Measurements from ENCODE around the gene NDUFA8. TPM values are rescaled to one million over a fixed set of nuclear protein-coding genes. Genes with fewer than 3 reads are reported as not detected.

The NDUFA8 gene
- total and polyA plus RNA-seq, 10 of the 15 experiments (the other 5 are each of a cell fraction or from before 2014, with no cell fraction given), result 44.9 to 159 (median 90.8) TPM

GRCh38 chr9:122122903-122123632 lies 36.5 kb downstream of the NDUFA8 start (continued):
- TF ChIP-seq SMAD1 (IDR thresholded peaks at IDR 0.05; ENCODE audit: low read depth, partially characterized antibody) (no peak), RAD21 (IDR thresholded peaks at IDR 0.05; ENCODE audit: insufficient read depth, low read depth, low read length) (peak; percentile 66), CBX3 (IDR thresholded peaks at IDR 0.05; ENCODE audit: borderline replicate concordance, low read depth) (no peak), RUNX3 (IDR thresholded peaks at IDR 0.05; ENCODE audit: low read length) (peak; percentile 47; the same call in 1 of the 2 replicates), NR2F1 (conservative IDR thresholded peaks at IDR 0.05) (0 out of 2 replicates have a peak, but pooled peaks have one; percentile 22), ZSCAN29 (IDR thresholded peaks at IDR 0.05) (no peak), EGR1 (IDR thresholded peaks at IDR 0.05; ENCODE audit: borderline replicate concordance in 1 of 2, low read depth in 2 of 2, low read length in 2 of 2) (0 out of 3 replicates have a peak, but pooled peaks of 1 of the 2 experiments have one; percentile 16), RFX5 (IDR thresholded peaks at IDR 0.05; ENCODE audit: low read depth, low read length) (no peak)

- POLR2A ChIA-PET, result interaction anchor here (0.7 kb wide), 1 partner anchor 142 kb away, joined by 6 read pairs; the partner anchor contains the start of genes MRRF and RBM18
- DNase-seq (ENCODE audit: low read depth, low spot score), result no peak
- H3K4me3 ChIP-seq, result no peak overlapping the region
- intact Hi-C loops (cut with micrococcal nuclease; ENCODE audit: unreplicated experiment) (loop anchor here (10.0 kb wide), 1 partner anchor 578 kb away; no protein-coding TSS in a partner anchor), in situ Hi-C loops (cut with MboI) (loop anchor here (5.0 to 10.0 kb wide), 3 partner anchors 230 to 690 kb away; no protein-coding TSS in a partner anchor)
- no peak for ATAC-seq
- H3K36me3 ChIP-seq (ENCODE audit: control insufficient read depth in 2 of 2, insufficient read depth in 2 of 2, low read length in 1 of 2), result no peaks in the 10 kb centered on the region
- H3K27ac ChIP-seq (ENCODE audit: control insufficient read depth, insufficient read depth), result no peak overlapping the region
- FAIRE-seq, result no peak
- SMC1A ChIA-PET (ENCODE audit: uncharacterized antibody, unreplicated experiment), result interaction anchor here (0.6 to 4.4 kb wide), 6 partner anchors 13 to 233 kb away, joined by 3 to 41 read pairs (median 4); no protein-coding TSS in a partner anchor
- TF ChIP-seq NR2F1 (conservative IDR thresholded peaks at IDR 0.05) (no peak), SUZ12 (IDR thresholded peaks at IDR 0.05; ENCODE audit: unreplicated experiment) (no peak), CBX3 (IDR thresholded peaks at IDR 0.05; ENCODE audit: borderline replicate concordance, low read depth) (no peak), TCF12 (IDR thresholded peaks at IDR 0.05; ENCODE audit: low read depth, low read length) (no peak), BRCA1 (IDR thresholded peaks at IDR 0.05; ENCODE audit: low read depth, low read length) (no peak), HDAC6 (IDR thresholded peaks at IDR 0.05; ENCODE audit: unreplicated experiment) (no peak), ELK1 (IDR thresholded peaks at IDR 0.05; ENCODE audit: low read depth, low read length) (no peak), IKZF1 (conservative IDR thresholded peaks at IDR 0.05) (no peak)
- H3K9me3 ChIP-seq (replicated peaks; ENCODE audit: control insufficient read depth, insufficient read depth, low read length), result no peaks in the 10 kb centered on the region; the same call in 1 of the 3 replicates
- H3K4me1 ChIP-seq (ENCODE audit: control insufficient read depth, insufficient read depth, low read length), result no peaks in the 10 kb centered on the region
- CTCF ChIA-PET, result interaction anchor here (0.6 to 11.7 kb wide), 19 partner anchors 10 to 686 kb away, joined by 3 to 190 read pairs (median 4); partner anchors contain the start of genes MORN5 and NDUFA8
- WGBS (ENCODE audit: insufficient coverage, insufficient replicate concordance, low lambda C conversion rate, missing lambda C conversion rate), result 29% methylated on average over 6 of the region's 6 CpGs
- H4K20me1 ChIP-seq (ENCODE audit: control insufficient read depth, insufficient read depth), result no peaks in the 10 kb centered on the region; the same call in 1 of the 2 replicates
- H3K9ac ChIP-seq (ENCODE audit: control insufficient read depth, insufficient read depth, low read length), result no peak overlapping the region
- no peaks in the 10 kb centered on the region for H3K79me2 ChIP-seq (ENCODE audit: control insufficient read depth, insufficient read depth, low read length)
- no peak overlapping the region for H3K4me2 ChIP-seq (ENCODE audit: control insufficient read depth, insufficient read depth)
- peaks cover 2 to 10% of the 10 kb centered on the region in 2 experiments; a peak in 2 of 4 replicates for H3K27me3 ChIP-seq (replicated peaks in 1 of 2; ENCODE audit: control insufficient read depth in 2 of 2, insufficient read depth in 2 of 2, low read length in 1 of 2)
- BruUV-seq (replicated peaks), result no TSS peak
- RAD21 ChIA-PET (ENCODE audit: unreplicated experiment), result interaction anchor here (1.2 to 7.6 kb wide), 3 partner anchors 24 to 230 kb away, joined by 3 to 76 read pairs (median 3); no protein-coding TSS in a partner anchor
- H2AFZ ChIP-seq (ENCODE audit: control insufficient read depth, low read depth, low read length), result no peak overlapping the region
Measured at GRCh38 chr9:122122468-122122867, 37.1 kb downstream of the NDUFA8 start.

Data from GM12878 (cell line).